Stimulated activated naive B cell treated with anti-CD40 and anti-IgM and Interleukin-4, amounts not matched to agents 10 μg/mL and 1 μg/mL and 100 μg/mL, for 72 hours (primary cell): ENCODE measurements around the gene LGALSL.

Experiments
- ATAC-seq, 2 donors: fragments of 150-1000 bp; cut with Tn5 transposase; replicated peaks; 2 replicates each; pipeline ENCODE4 v1.10.0; 2021; ENCODE audit warnings: moderate library complexity in 1 of 2
- DNase-seq: peaks from one replicate; pipeline ENCODE4 v3.0.0; 2021
- H3K27ac Mint-ChIP-seq: one replicate; pipeline ENCODE4 v1.8.0; 2022; ENCODE audit warnings: mild to moderate bottlenecking, mixed read lengths
- H3K27me3 Mint-ChIP-seq, 2 donors: one replicate each; pipeline ENCODE4 v1.8.0; 2022; ENCODE audit warnings: mixed read lengths in 2 of 2
- H3K36me3 Mint-ChIP-seq, 2 donors: one replicate each; pipeline ENCODE4 v1.8.0; 2022; ENCODE audit warnings: mixed read lengths in 2 of 2, mild to moderate bottlenecking in 1 of 2
- H3K4me1 Mint-ChIP-seq, 2 donors: one replicate each; pipeline ENCODE4 v1.8.0; 2022; ENCODE audit warnings: mixed read lengths in 2 of 2, mild to moderate bottlenecking in 1 of 2
- H3K4me3 Mint-ChIP-seq, 2 donors: one replicate each; pipeline ENCODE4 v1.8.0; 2022; ENCODE audit warnings: mild to moderate bottlenecking in 2 of 2, mixed read lengths in 2 of 2, moderate library complexity in 1 of 2
- H3K9me3 Mint-ChIP-seq, 2 donors: one replicate each; pipeline ENCODE4 v1.8.0; 2022; ENCODE audit warnings: mixed read lengths in 2 of 2, mild to moderate bottlenecking in 1 of 2

LGALSL gene

GRCh38 chr2:64453770-64454385 lies at the start of gene LGALSL:
TSS of gene LGALSL (plus strand) at chr2:64454162. CDS start at chr2:64454546, 384 bp downstream.
- Mint-ChIP-seq H3K4me1 (peaks cover 12 to 26% of the 10 kb centered on the region in 2 donors), H3K27ac (peak within 1 kb of the TSS; percentile 74), H3K36me3 (no peaks in the 10 kb centered on the region), H3K4me3 (peak within 1 kb of the TSS; percentile 84 to 89), H3K9me3 (no peaks in the 10 kb centered on the region), H3K27me3 (no peaks in the 10 kb centered on the region)
- peak; percentile 50 for DNase-seq
- ATAC-seq, result peak; percentile 73 to 79

- DNase-seq (no peak), ATAC-seq (no peak)
- Mint-ChIP-seq H3K27me3 (no peaks in the 10 kb centered on the region), H3K9me3 (peaks cover 0 to 2% of the 10 kb centered on the region in 2 donors), H3K4me1 (peaks cover 8 to 12% of the 10 kb centered on the region in 2 donors), H3K4me3 (no peak overlapping the region), H3K36me3 (peaks cover 0 to 2% of the 10 kb centered on the region in 2 donors), H3K27ac (no peak overlapping the region)
Measured at GRCh38 chr2:64404743-64405142, 49.2 kb upstream of the LGALSL start.

- Mint-ChIP-seq H3K36me3 (peaks cover 0 to 2% of the 10 kb centered on the region in 2 donors), H3K27me3 (no peaks in the 10 kb centered on the region), H3K27ac (no peak overlapping the region), H3K4me3 (no peak overlapping the region), H3K4me1 (peaks cover 7 to 12% of the 10 kb centered on the region in 2 donors), H3K9me3 (peaks cover 0 to 2% of the 10 kb centered on the region in 2 donors)
- ATAC-seq, result no peak
- no peak for DNase-seq
Measured at GRCh38 chr2:64405581-64406406, 48.2 kb upstream of the LGALSL start.

- Mint-ChIP-seq H3K4me1 (peaks cover 7 to 12% of the 10 kb centered on the region in 2 donors), H3K4me3 (no peak overlapping the region), H3K36me3 (peaks cover 0 to 2% of the 10 kb centered on the region in 2 donors), H3K27me3 (no peaks in the 10 kb centered on the region), H3K9me3 (peaks cover 0 to 2% of the 10 kb centered on the region in 2 donors), H3K27ac (no peak overlapping the region)
- ATAC-seq (no peak), DNase-seq (no peak)
Measured at GRCh38 chr2:64406407-64406774, 47.6 kb upstream of the LGALSL start.

- no peak for DNase-seq
- H3K27ac Mint-ChIP-seq, result no peak overlapping the region
- H3K4me3 Mint-ChIP-seq, result no peak overlapping the region
- H3K36me3 Mint-ChIP-seq, result peaks cover 0 to 2% of the 10 kb centered on the region in 2 donors
- peaks cover 4 to 12% of the 10 kb centered on the region in 2 donors for H3K4me1 Mint-ChIP-seq
- ATAC-seq, result no peak
- H3K9me3 Mint-ChIP-seq, result peaks cover 0 to 2% of the 10 kb centered on the region in 2 donors
- no peaks in the 10 kb centered on the region for H3K27me3 Mint-ChIP-seq
Measured at GRCh38 chr2:64408031-64408430, 45.9 kb upstream of the LGALSL start.

GRCh38 chr2:64410671-64411070 lies 43.3 kb upstream of the LGALSL start:
- Mint-ChIP-seq H3K4me3 (no peak overlapping the region), H3K36me3 (peaks cover 0 to 2% of the 10 kb centered on the region in 2 donors), H3K27ac (no peak overlapping the region), H3K27me3 (no peaks in the 10 kb centered on the region), H3K9me3 (peaks cover 0 to 2% of the 10 kb centered on the region in 2 donors), H3K4me1 (no peaks in the 10 kb centered on the region)
- ATAC-seq (peak in 1 of 2 donors; percentile 52), DNase-seq (no peak)

- H3K4me1 Mint-ChIP-seq, result no peaks in the 10 kb centered on the region
- H3K4me3 Mint-ChIP-seq, result no peak overlapping the region
- no peaks in the 10 kb centered on the region for H3K36me3 Mint-ChIP-seq
- DNase-seq, result no peak
- no peaks in the 10 kb centered on the region for H3K27me3 Mint-ChIP-seq
- H3K27ac Mint-ChIP-seq, result no peak overlapping the region
- H3K9me3 Mint-ChIP-seq, result no peaks in the 10 kb centered on the region
- no peak for ATAC-seq
Measured at GRCh38 chr2:64412671-64413070, 41.3 kb upstream of the LGALSL start.

GRCh38 chr2:64414736-64415435 lies 39.1 kb upstream of the LGALSL start:
- Mint-ChIP-seq H3K9me3 (no peaks in the 10 kb centered on the region), H3K27me3 (no peaks in the 10 kb centered on the region), H3K4me1 (no peaks in the 10 kb centered on the region), H3K27ac (no peak overlapping the region), H3K36me3 (no peaks in the 10 kb centered on the region), H3K4me3 (no peak overlapping the region)
- DNase-seq (no peak), ATAC-seq (no peak)

- H3K4me3 Mint-ChIP-seq, result no peak overlapping the region
- H3K36me3 Mint-ChIP-seq, result no peaks in the 10 kb centered on the region
- DNase-seq (no peak), ATAC-seq (no peak)
- H3K27ac Mint-ChIP-seq, result no peak overlapping the region
- H3K9me3 Mint-ChIP-seq, result no peaks in the 10 kb centered on the region
- H3K27me3 Mint-ChIP-seq, result no peaks in the 10 kb centered on the region
- H3K4me1 Mint-ChIP-seq, result peaks cover 5 to 6% of the 10 kb centered on the region in 2 donors
Measured at GRCh38 chr2:64417624-64418023, 36.3 kb upstream of the LGALSL start.

- Mint-ChIP-seq H3K9me3 (no peaks in the 10 kb centered on the region), H3K27me3 (no peaks in the 10 kb centered on the region), H3K36me3 (no peaks in the 10 kb centered on the region), H3K4me3 (no peak overlapping the region), H3K4me1 (peaks cover 5 to 6% of the 10 kb centered on the region in 2 donors), H3K27ac (no peak overlapping the region)
- no peak for ATAC-seq
- DNase-seq, result no peak
Measured at GRCh38 chr2:64419596-64420165, 34.3 kb upstream of the LGALSL start.

- no peaks in the 10 kb centered on the region for H3K9me3 Mint-ChIP-seq
- ATAC-seq (no peak), DNase-seq (no peak)
- H3K27ac Mint-ChIP-seq, result no peak overlapping the region
- H3K36me3 Mint-ChIP-seq, result no peaks in the 10 kb centered on the region
- peaks cover 5 to 6% of the 10 kb centered on the region in 2 donors for H3K4me1 Mint-ChIP-seq
- H3K4me3 Mint-ChIP-seq, result no peak overlapping the region
- H3K27me3 Mint-ChIP-seq, result peaks cover 0 to 4% of the 10 kb centered on the region in 2 donors
Measured at GRCh38 chr2:64420677-64421076, 33.3 kb upstream of the LGALSL start.

GRCh38 chr2:64421201-64421600 lies 32.8 kb upstream of the LGALSL start:
- Mint-ChIP-seq H3K27me3 (peaks cover 0 to 4% of the 10 kb centered on the region in 2 donors), H3K4me1 (peaks cover 5 to 6% of the 10 kb centered on the region in 2 donors), H3K36me3 (no peaks in the 10 kb centered on the region), H3K9me3 (no peaks in the 10 kb centered on the region), H3K4me3 (no peak overlapping the region), H3K27ac (no peak overlapping the region)
- DNase-seq (no peak), ATAC-seq (no peak)

- Mint-ChIP-seq H3K4me3 (no peak overlapping the region), H3K27me3 (peaks cover 0 to 4% of the 10 kb centered on the region in 2 donors), H3K4me1 (peaks cover 5 to 6% of the 10 kb centered on the region in 2 donors), H3K36me3 (no peaks in the 10 kb centered on the region), H3K27ac (no peak overlapping the region), H3K9me3 (no peaks in the 10 kb centered on the region)
- DNase-seq, result no peak
- peak in 1 of 2 donors; percentile 21 for ATAC-seq
Measured at GRCh38 chr2:64422466-64422865, 31.5 kb upstream of the LGALSL start.

GRCh38 chr2:64423303-64423702 lies 30.7 kb upstream of the LGALSL start:
- Mint-ChIP-seq H3K27me3 (peaks cover 0 to 4% of the 10 kb centered on the region in 2 donors), H3K36me3 (no peaks in the 10 kb centered on the region), H3K4me1 (peaks cover 5 to 6% of the 10 kb centered on the region in 2 donors), H3K9me3 (no peaks in the 10 kb centered on the region), H3K27ac (no peak overlapping the region), H3K4me3 (no peak overlapping the region)
- ATAC-seq (no peak), DNase-seq (no peak)
